ENCODE measurements around the gene MCF2L2.
"Not testable (repeated sequence)": the region's sequence is repeated elsewhere in the genome, so short reads cannot be mapped to it uniquely, and the experiment has no call there.

MCF2L2 gene

DNA sequence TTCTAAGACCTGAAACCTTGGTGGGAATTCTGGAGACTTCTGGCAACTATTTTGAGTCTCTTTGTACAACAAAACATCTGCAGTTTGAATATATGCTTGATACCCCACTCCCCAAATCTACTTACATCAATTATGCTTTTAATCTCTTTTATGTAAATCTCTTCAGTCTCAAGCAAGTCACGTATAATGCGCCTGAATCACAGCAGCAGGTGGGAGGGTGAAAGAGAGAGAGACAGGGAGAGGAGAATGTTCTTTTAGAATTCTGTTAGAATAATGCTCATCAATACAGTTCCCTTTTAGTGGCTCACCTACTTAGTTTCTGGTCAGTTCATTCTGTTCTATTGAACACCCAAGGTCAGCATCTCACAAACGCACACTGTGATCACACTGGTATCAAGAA is 197.6 kb downstream of the MCF2L2 start:
- no peak for ATAC-seq
- DNase-seq = no peak

DNA sequence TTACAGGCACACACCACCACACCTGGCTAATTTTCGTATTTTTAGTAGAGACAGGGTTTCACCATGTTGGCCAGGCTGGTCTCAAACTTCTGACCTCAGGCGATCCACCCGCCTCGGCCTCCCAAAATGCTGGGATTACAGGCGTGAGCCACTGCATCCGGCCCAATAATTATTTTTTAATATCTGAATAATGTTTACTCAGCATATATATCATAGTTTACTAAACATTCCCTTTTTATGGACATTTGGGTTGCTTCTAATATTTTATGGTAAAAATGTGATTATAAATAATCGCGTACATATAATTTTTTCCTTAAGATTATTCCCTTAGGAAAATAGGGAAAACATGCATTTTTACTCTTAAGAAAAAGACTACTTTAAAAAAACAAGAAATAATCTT is 198.2 kb downstream of the MCF2L2 start:
- ATAC-seq = not testable (repeated sequence)

GRCh38 chr3:183229178-183229577 is 199.2 kb downstream of the MCF2L2 start:
- ATAC-seq = no peak
- no peak for DNase-seq

More for the DNA sequence above, 198.2 kb downstream of the MCF2L2 start:
- DNase-seq = not testable (repeated sequence)

GRCh38 chr3:183227586-183227985 is 200.8 kb downstream of the MCF2L2 start:
- peak; percentile 73 for ATAC-seq

GRCh38 chr3:183226333-183226890 is 202.0 kb downstream of the MCF2L2 start:
- DNase-seq (no peak), ATAC-seq (no peak)

More at GRCh38 chr3:183227586-183227985, 200.8 kb downstream of the MCF2L2 start:
- no peak for DNase-seq

DNA sequence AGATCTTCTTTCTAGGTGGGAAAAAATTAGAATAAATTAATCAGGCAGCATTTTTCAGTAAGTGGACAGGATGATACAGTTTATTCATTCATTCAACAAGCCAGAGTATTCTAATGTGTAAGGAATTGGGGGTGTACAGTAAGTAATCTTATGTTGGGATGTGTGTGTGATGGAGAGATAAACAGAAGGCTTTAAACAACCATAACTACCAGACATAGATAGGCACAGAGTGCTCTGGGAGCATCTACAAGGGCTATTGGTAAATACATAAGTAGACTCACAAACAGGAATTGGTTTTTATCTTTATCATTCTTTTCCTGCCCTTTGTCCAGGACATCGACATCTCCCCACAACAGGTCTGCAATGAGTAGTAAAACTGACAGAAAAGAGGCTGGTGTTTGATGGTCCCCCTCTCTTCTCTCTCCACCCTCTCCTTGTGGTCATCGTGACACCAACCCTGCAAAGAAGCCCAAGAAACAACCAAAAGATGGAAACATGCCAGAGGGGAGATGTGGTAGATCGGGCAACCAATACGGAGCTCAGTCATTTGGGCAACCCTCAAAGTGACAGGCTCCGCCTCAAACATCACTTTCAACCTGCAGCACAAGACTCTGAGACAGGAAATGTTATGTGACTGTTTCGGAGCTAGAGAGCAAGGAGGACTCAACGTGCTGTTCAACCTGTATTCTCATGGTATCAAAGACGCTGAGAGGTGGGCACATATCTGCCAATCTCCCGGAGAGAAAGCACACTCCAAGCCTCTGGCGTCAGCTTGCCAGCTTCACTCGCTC is 204.0 kb downstream of the MCF2L2 start:
- DNase-seq (peak; percentile 44), ATAC-seq (peak; percentile 72)

GRCh38 chr3:183222631-183223235 is 205.7 kb downstream of the MCF2L2 start:
- no peak for DNase-seq
- ATAC-seq = peak; percentile 51

DNA sequence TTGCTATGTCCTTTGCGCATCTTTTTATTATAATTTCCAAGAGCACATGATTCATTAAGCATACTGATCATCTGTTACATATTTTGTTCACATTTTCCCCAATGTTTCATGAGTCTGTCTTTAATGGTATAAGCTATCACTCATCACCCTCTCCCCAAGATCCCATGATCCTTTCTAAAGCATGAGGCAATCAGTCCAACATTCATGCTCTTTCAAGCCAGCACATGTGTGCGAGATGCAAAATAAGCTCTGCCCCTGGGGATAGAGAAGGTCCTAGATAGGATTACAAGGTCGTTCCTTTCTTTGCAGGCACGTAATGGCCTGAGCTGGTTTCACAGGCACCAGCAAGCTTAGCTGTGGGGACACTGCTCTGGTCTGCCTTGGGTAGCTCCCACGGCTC is 207.6 kb downstream of the MCF2L2 start:
- no peak for DNase-seq
- no peak for ATAC-seq

- ATAC-seq (peak; percentile 21), DNase-seq (no peak)
Measured at GRCh38 chr3:183218826-183219225, 209.6 kb downstream of the MCF2L2 start.

- DNase-seq = no peak
- ATAC-seq = peak; percentile 72
Measured at GRCh38 chr3:183217548-183218332, 210.7 kb downstream of the MCF2L2 start.

- ATAC-seq (no peak), DNase-seq (no peak)
Measured at GRCh38 chr3:183215591-183216202, 212.7 kb downstream of the MCF2L2 start.

GRCh38 chr3:183214277-183214612 is 214.2 kb downstream of the MCF2L2 start:
- ATAC-seq = no peak
- no peak for DNase-seq

- ATAC-seq (no peak), DNase-seq (no peak)
Measured at GRCh38 chr3:183213415-183214276, 214.8 kb downstream of the MCF2L2 start.

- no peak for DNase-seq
- ATAC-seq = no peak
Measured at GRCh38 chr3:183212565-183212964, 215.9 kb downstream of the MCF2L2 start.

DNA sequence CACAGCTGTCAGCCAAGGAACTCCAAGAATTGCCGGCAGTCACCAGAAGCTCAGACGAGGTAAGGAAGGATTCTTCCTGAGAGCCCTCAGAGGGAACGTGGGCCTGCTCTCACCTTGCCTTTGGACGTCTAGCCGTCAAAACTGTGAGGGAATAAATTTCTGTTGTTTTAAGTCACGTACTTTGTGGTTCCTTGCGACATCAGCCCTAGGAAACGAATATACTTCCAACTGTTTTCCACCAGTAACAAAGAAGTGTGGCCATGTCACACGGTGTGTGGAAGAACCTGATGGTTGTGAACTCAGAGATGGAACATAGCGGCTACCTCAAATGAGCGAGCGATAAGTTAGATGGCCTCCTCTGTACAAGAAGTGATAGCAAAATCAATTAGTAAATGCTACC is 216.3 kb downstream of the MCF2L2 start:
- ATAC-seq (no peak), DNase-seq (no peak)

- ATAC-seq = no peak
- DNase-seq = no peak
Measured at GRCh38 chr3:183211352-183211751, 217.1 kb downstream of the MCF2L2 start.

GRCh38 chr3:183210862-183211341 is 217.5 kb downstream of the MCF2L2 start:
- DNase-seq (peak; percentile 64), ATAC-seq (peak; percentile 83)

- no peak for DNase-seq
- ATAC-seq = no peak
Measured at GRCh38 chr3:183210341-183210740, 218.1 kb downstream of the MCF2L2 start.

- no peak for ATAC-seq
- no peak for DNase-seq
Measured at GRCh38 chr3:183208800-183209199, 219.6 kb downstream of the MCF2L2 start.

- ATAC-seq (peak; percentile 63), DNase-seq (no peak)
Measured at GRCh38 chr3:183208260-183208659, 220.2 kb downstream of the MCF2L2 start.

- ATAC-seq = no peak
- DNase-seq = no peak
Measured at GRCh38 chr3:183203670-183204069, 224.7 kb downstream of the MCF2L2 start.
